ENCODE results near the gene CAB39L.

CAB39L gene

GRCh38 chr13:49441312-49441711 is 2.6 kb downstream of the CAB39L start:
- no peak for DNase-seq

GRCh38 chr13:49439609-49440008 is 4.3 kb downstream of the CAB39L start:
- DNase-seq = no peak

- DNase-seq = no peak
Observed at GRCh38 chr13:49437705-49438104, 6.2 kb downstream of the CAB39L start.

- DNase-seq = no peak
Observed at GRCh38 chr13:49436890-49437289, 7.0 kb downstream of the CAB39L start.

- DNase-seq = no peak
Observed at GRCh38 chr13:49435992-49436391, 7.9 kb downstream of the CAB39L start.

GRCh38 chr13:49429121-49429520 is 14.7 kb downstream of the CAB39L start:
- DNase-seq = no peak

GRCh38 chr13:49428041-49428763 is 15.7 kb downstream of the CAB39L start:
- no peak for DNase-seq

- DNase-seq = no peak
Observed at GRCh38 chr13:49424011-49424560, 19.8 kb downstream of the CAB39L start.

GRCh38 chr13:49421391-49421790 is 22.5 kb downstream of the CAB39L start:
- peak; percentile 32 for DNase-seq

GRCh38 chr13:49419276-49419675 is 24.6 kb downstream of the CAB39L start:
- DNase-seq = no peak

- no peak for DNase-seq
Observed at GRCh38 chr13:49418206-49418605, 25.7 kb downstream of the CAB39L start.

GRCh38 chr13:49417161-49417560 is 26.7 kb downstream of the CAB39L start:
- no peak for DNase-seq

GRCh38 chr13:49412749-49413148 is 31.1 kb downstream of the CAB39L start:
- no peak for DNase-seq

GRCh38 chr13:49411353-49411752 is 32.5 kb downstream of the CAB39L start:
- no peak for DNase-seq

- no peak for DNase-seq
Observed at GRCh38 chr13:49410477-49410876, 33.4 kb downstream of the CAB39L start.

GRCh38 chr13:49410006-49410405 is 33.9 kb downstream of the CAB39L start:
- DNase-seq = no peak

- no peak for DNase-seq
Observed at GRCh38 chr13:49409008-49409407, 34.9 kb downstream of the CAB39L start.

GRCh38 chr13:49407936-49408335 is 35.9 kb downstream of the CAB39L start:
- no peak for DNase-seq

- no peak for DNase-seq
Observed at GRCh38 chr13:49407068-49407467, 36.8 kb downstream of the CAB39L start.

GRCh38 chr13:49404703-49405020 is 39.2 kb downstream of the CAB39L start:
- no peak for DNase-seq

- DNase-seq = no peak
Observed at GRCh38 chr13:49403996-49404702, 39.7 kb downstream of the CAB39L start.

- DNase-seq = no peak
Observed at GRCh38 chr13:49400755-49401659, 42.9 kb downstream of the CAB39L start.

- no peak for DNase-seq
Observed at GRCh38 chr13:49399801-49400472, 43.9 kb downstream of the CAB39L start.

Data from activated CD4-positive, alpha-beta T cell treated with anti-CD3 and anti-CD28 coated beads for 48 hours (primary cell).